Activated T-helper 2 cell treated with anti-CD3 and anti-CD28 coated beads, Interferon-gamma antibody, Interleukin-2, Interleukin-4, amounts not matched to agents 10 μg/mL and 5 μg/mL and 100 μg/mL, durations not matched to agents 14 hours and 24 hours and 36 hours (primary cell): ENCODE measurements around the gene PTPRCAP. TPM values are rescaled to one million over a fixed set of nuclear protein-coding genes. Genes with fewer than 3 reads are reported as not detected.

Experiments used
- DNase-seq: peaks from one replicate; pipeline ENCODE4 v3.0.0; 2021; ENCODE audit warnings: low spot score
- H3K27ac Mint-ChIP-seq: one replicate; pipeline ENCODE4 v1.8.0; 2021; ENCODE audit warnings: mixed read lengths
- H3K27me3 Mint-ChIP-seq: one replicate; pipeline ENCODE4 v1.8.0; 2021; ENCODE audit warnings: low read depth, mixed read lengths
- H3K36me3 Mint-ChIP-seq: one replicate; pipeline ENCODE4 v1.8.0; 2021; ENCODE audit warnings: low read depth, mixed read lengths
- H3K4me1 Mint-ChIP-seq: one replicate; pipeline ENCODE4 v1.8.0; 2021; ENCODE audit warnings: low read depth, mixed read lengths
- H3K4me3 Mint-ChIP-seq: one replicate; pipeline ENCODE4 v1.8.0; 2021; ENCODE audit warnings: low read depth, mild to moderate bottlenecking, moderate library complexity, mixed read lengths
- H3K9me3 Mint-ChIP-seq: one replicate; pipeline ENCODE4 v1.8.0; 2021; ENCODE audit warnings: mixed read lengths
- intact Hi-C: fragments of 100-400 bp; cut with micrococcal nuclease; formaldehyde crosslinking; loops from one replicate; pipeline ENCODE4 v1.15.1; 2023
- total RNA-seq: library from RNA; stranded (reverse); gene quantifications from 2 replicates; pipeline ENCODE4 v1.2.3, GENCODE V29; 2022

PTPRCAP gene
- total RNA-seq, 1 donor from 2014 or later: 89.8 TPM

- intact Hi-C loops: no loop called here
- peak overlapping the region; percentile 76 for H3K4me3 Mint-ChIP-seq
- no peak for DNase-seq
- peak overlapping the region; percentile 70 for H3K27ac Mint-ChIP-seq
- H3K27me3 Mint-ChIP-seq: no peaks in the 10 kb centered on the region
- H3K36me3 Mint-ChIP-seq: no peaks in the 10 kb centered on the region
- peaks cover 41% of the 10 kb centered on the region for H3K4me1 Mint-ChIP-seq
- no peaks in the 10 kb centered on the region for H3K9me3 Mint-ChIP-seq
These were observed 8.0 kb upstream of the PTPRCAP start for GRCh38 chr11:67445515-67445914.

GRCh38 chr11:67442504-67443404, 5.3 kb upstream of the PTPRCAP start:
- intact Hi-C loops: loop anchor here (2.0 kb wide), 1 partner anchor 14 kb away; the partner anchor contains the start of gene RPS6KB2
- peaks cover 48% of the 10 kb centered on the region for H3K4me1 Mint-ChIP-seq
- peaks cover 20% of the 10 kb centered on the region for H3K36me3 Mint-ChIP-seq
- H3K4me3 Mint-ChIP-seq: peak overlapping the region; percentile 78
- no peak for DNase-seq
- no peaks in the 10 kb centered on the region for H3K27me3 Mint-ChIP-seq
- no peaks in the 10 kb centered on the region for H3K9me3 Mint-ChIP-seq
- H3K27ac Mint-ChIP-seq: peak overlapping the region; percentile 89

DNA sequence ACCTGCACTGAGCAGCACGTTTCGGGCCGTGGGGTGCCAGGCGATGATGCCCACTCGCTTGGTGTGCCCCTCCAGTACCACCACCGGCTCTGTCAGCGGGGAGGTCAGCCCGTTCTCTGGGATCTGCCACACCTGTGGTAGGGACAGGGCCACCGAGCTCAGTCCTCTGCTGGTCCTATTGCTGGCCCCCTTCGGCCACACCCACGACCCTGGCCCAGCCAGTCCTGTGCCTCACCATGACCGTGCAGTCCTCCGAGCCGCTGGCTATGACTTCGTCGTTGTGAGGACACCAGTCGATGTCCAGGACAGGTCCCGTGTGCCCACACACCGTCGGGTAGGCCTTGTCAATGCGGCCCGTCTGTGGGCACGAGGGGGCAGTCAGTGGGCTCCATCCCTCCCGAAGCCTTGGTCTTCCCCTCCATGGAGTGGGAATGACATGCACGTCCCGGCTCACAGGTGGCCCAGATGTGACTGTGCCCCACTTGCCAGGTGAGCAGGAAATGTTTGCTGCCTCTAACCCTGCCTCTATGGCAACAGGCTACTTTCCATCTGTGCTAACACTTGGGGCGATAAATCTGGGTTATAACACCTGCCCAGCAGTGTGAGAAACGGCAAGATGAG, 4.4 kb upstream of the PTPRCAP start:
- Mint-ChIP-seq H3K27me3 (no peaks in the 10 kb centered on the region), H3K4me1 (peaks cover 45% of the 10 kb centered on the region), H3K36me3 (peaks cover 26% of the 10 kb centered on the region), H3K4me3 (peak overlapping the region; percentile 78), H3K27ac (peak overlapping the region; percentile 55), H3K9me3 (no peaks in the 10 kb centered on the region)
- intact Hi-C loops: loop anchor here (2.0 kb wide), 1 partner anchor 13 kb away; the partner anchor contains the start of gene RPS6KB2
- DNase-seq: no peak

DNA sequence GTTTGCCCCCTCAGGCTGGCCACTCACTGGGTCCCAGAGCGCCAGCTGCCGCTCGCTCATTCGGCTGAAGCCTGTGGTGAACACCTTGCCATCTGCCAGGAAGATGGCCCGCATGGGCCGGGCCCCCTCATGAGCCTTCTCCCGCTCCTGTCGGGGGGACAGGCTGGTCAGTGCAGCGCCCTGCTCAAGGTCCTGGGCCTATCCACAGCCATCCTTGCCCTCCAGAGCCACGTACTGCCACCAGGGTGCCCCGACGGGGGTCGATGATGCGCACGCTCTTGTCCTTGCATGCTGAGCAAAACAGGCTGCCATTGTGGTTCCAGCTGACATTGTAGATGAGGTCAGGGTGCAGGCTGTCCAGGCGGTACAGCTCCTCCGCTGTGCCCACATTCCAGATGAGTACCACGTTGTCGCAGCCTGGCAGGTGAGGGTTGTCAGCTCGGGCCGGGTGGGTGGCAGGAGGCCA, 3.6 kb upstream of the PTPRCAP start:
- no peaks in the 10 kb centered on the region for H3K9me3 Mint-ChIP-seq
- H3K4me1 Mint-ChIP-seq: peaks cover 46% of the 10 kb centered on the region
- H3K4me3 Mint-ChIP-seq: no peak overlapping the region
- H3K27ac Mint-ChIP-seq: peak overlapping the region; percentile 67
- no peaks in the 10 kb centered on the region for H3K27me3 Mint-ChIP-seq
- DNase-seq: no peak
- H3K36me3 Mint-ChIP-seq: peaks cover 32% of the 10 kb centered on the region
- intact Hi-C loops: no loop called here

- Mint-ChIP-seq H3K27ac (peak overlapping the region; percentile 93), H3K9me3 (no peaks in the 10 kb centered on the region), H3K36me3 (peaks cover 37% of the 10 kb centered on the region), H3K27me3 (no peaks in the 10 kb centered on the region), H3K4me3 (peak overlapping the region; percentile 94), H3K4me1 (peaks cover 40% of the 10 kb centered on the region)
- DNase-seq: no peak
- intact Hi-C loops: no loop called here
These were observed 3.0 kb upstream of the PTPRCAP start for GRCh38 chr11:67440229-67441097.

- H3K27ac Mint-ChIP-seq: peak overlapping the region; percentile 95
- intact Hi-C loops: loop anchor here (2.0 kb wide), 2 partner anchors 29 to 45 kb away; partner anchors contain the start of gene TMEM134
- H3K27me3 Mint-ChIP-seq: no peaks in the 10 kb centered on the region
- H3K4me1 Mint-ChIP-seq: peaks cover 37% of the 10 kb centered on the region
- no peaks in the 10 kb centered on the region for H3K9me3 Mint-ChIP-seq
- peaks cover 42% of the 10 kb centered on the region for H3K36me3 Mint-ChIP-seq
- peak overlapping the region; percentile 94 for H3K4me3 Mint-ChIP-seq
- no peak for DNase-seq
These were observed 2.1 kb upstream of the PTPRCAP start for GRCh38 chr11:67439321-67440228.

- peak; percentile 77 for DNase-seq
- H3K36me3 Mint-ChIP-seq: peaks cover 46% of the 10 kb centered on the region
- peaks cover 36% of the 10 kb centered on the region for H3K4me1 Mint-ChIP-seq
- no peaks in the 10 kb centered on the region for H3K9me3 Mint-ChIP-seq
- H3K4me3 Mint-ChIP-seq: peak overlapping the region; percentile 94
- intact Hi-C loops: loop anchor here (2.0 kb wide), 2 partner anchors 30 to 46 kb away; partner anchors contain the start of gene TMEM134
- H3K27me3 Mint-ChIP-seq: no peaks in the 10 kb centered on the region
- peak overlapping the region; percentile 95 for H3K27ac Mint-ChIP-seq
These were observed 848 bp upstream of the PTPRCAP start for GRCh38 chr11:67438158-67438902.

GRCh38 chr11:67437809-67438157, 301 bp upstream of the PTPRCAP start:
- H3K27me3 Mint-ChIP-seq: no peaks in the 10 kb centered on the region
- H3K4me3 Mint-ChIP-seq: peak overlapping the region; percentile 94
- intact Hi-C loops: loop anchor here (2.0 kb wide), 2 partner anchors 31 to 47 kb away; partner anchors contain the start of gene TMEM134
- H3K9me3 Mint-ChIP-seq: no peaks in the 10 kb centered on the region
- H3K27ac Mint-ChIP-seq: peak overlapping the region; percentile 95
- no peak for DNase-seq
- H3K4me1 Mint-ChIP-seq: peaks cover 37% of the 10 kb centered on the region
- H3K36me3 Mint-ChIP-seq: peaks cover 48% of the 10 kb centered on the region

DNA sequence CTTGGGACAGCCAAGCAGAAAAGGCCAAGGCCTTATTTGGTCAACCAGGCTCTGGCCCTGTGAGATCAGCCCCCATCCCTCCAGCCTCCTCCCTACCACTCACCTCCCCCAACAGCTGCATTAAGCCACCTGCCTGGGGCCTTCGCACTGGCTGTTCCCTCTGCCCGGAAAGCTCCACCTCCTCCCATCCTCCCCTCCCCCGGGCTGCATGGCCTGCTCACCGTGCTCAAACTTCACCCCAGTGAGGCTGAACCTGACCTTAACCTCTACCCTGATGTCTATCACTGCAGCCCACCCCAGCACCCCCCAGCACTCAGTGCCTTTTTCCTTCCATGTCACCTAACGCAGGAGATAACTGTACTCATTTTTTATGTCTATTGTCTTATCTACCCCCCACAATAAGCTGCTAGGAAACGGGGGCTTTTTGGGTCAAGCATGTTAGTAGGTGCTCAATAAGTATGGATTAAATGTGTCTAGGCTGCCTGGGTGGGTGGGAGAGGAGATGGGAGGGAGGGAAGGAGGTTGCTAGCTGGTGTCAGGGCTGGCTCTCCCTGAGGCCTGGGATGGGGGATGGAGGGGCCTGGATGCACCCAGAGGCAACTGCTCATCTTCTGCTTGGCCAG, 912 bp downstream of the PTPRCAP start:
- no peaks in the 10 kb centered on the region for H3K27me3 Mint-ChIP-seq
- peaks cover 60% of the 10 kb centered on the region for H3K36me3 Mint-ChIP-seq
- peak overlapping the region; percentile 94 for H3K4me3 Mint-ChIP-seq
- DNase-seq: peak; percentile 60
- H3K27ac Mint-ChIP-seq: peak overlapping the region; percentile 95
- intact Hi-C loops: loop anchor here (1.0 kb wide), 2 partner anchors 8 to 70 kb away; partner anchors contain the start of gene RPS6KB2
- H3K4me1 Mint-ChIP-seq: peaks cover 42% of the 10 kb centered on the region
- H3K9me3 Mint-ChIP-seq: no peaks in the 10 kb centered on the region

GRCh38 chr11:67435727-67436458, 1.6 kb downstream of the PTPRCAP start:
- Mint-ChIP-seq H3K27me3 (no peaks in the 10 kb centered on the region), H3K9me3 (no peaks in the 10 kb centered on the region), H3K4me3 (peak overlapping the region; percentile 94), H3K4me1 (peaks cover 38% of the 10 kb centered on the region), H3K36me3 (peaks cover 65% of the 10 kb centered on the region), H3K27ac (peak overlapping the region; percentile 95)
- intact Hi-C loops: loop anchor here (1.0 kb wide), 2 partner anchors 8 to 70 kb away; partner anchors contain the start of gene RPS6KB2
- DNase-seq: no peak
